Skeletal muscle cell (primary cell): Measurements from ENCODE around the gene IFT25.

ENCODE experiments used
- DNase-seq: peaks from one replicate; pipeline ENCODE4 v3.0.0-alpha.2; 2010; ENCODE audit warnings: low read depth
- H3K4me3 ChIP-seq: 2 replicates; pipeline ENCODE4 v1.5.1; 2011; ENCODE audit warnings: low read depth, mild to moderate bottlenecking, control low read depth, low read length, moderate library complexity

IFT25 gene

DNA sequence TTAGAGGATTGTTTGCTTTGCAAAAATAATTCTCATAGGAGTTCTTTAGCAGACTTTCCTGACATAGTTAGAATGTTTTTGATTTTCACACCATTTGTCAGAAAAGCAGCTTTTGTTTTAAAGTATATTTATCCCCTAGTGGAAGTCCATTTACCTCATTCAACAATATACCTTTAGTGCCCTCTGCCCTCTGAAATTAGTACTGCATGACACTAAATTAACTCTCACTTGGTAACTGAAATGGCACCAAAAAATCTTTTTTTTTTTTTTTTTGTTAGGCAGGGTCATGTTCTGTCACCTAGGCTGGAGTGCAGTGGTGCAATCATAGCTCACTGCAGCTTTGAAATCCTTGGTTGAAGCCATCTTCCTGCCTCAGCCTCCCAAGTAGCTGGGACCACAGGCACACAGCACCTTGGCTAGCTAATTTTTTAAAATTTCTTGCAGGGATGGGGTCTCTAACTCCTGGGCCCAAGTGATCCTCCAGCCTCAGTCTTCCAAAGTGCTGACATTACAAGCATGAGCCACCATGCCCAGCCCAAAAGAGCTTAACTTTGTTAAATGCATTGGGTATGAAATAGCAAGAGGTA, 14.3 kb upstream of the IFT25 start:
- no peak for DNase-seq
- no peak overlapping the region for H3K4me3 ChIP-seq

GRCh38 chr1:53957194-53957818, 11.8 kb upstream of the IFT25 start:
- no peak for DNase-seq
- no peak overlapping the region for H3K4me3 ChIP-seq

GRCh38 chr1:53956308-53957168, 11.0 kb upstream of the IFT25 start:
- no peak for DNase-seq
- H3K4me3 ChIP-seq = no peak overlapping the region

GRCh38 chr1:53954128-53954527, 8.6 kb upstream of the IFT25 start:
- H3K4me3 ChIP-seq = no peak overlapping the region
- DNase-seq = no peak

- DNase-seq = no peak
- H3K4me3 ChIP-seq = no peak overlapping the region
Measured at GRCh38 chr1:53951697-53952096, 6.2 kb upstream of the IFT25 start.

GRCh38 chr1:53949023-53949990, 3.8 kb upstream of the IFT25 start:
- no peak for DNase-seq
- no peak overlapping the region for H3K4me3 ChIP-seq

DNA sequence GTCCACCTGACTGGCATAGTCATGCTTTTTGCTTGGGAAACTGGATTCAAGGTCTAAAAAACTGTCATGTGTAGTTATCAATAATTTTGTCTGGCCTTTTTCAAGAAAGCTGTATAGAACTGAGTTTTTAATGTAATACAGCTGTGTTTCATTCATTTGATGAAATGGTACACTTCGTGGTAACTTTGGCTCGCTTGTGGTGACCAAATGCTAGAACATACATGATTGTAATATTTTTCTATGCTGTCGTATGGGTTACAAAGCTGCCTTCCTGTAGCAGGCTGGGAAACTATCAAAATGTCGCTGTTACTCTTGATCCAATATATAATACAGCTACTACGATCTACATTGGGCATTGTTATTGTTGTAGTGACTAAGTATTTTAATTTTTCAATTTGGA, 2.8 kb upstream of the IFT25 start:
- no peak overlapping the region for H3K4me3 ChIP-seq
- no peak for DNase-seq

DNA sequence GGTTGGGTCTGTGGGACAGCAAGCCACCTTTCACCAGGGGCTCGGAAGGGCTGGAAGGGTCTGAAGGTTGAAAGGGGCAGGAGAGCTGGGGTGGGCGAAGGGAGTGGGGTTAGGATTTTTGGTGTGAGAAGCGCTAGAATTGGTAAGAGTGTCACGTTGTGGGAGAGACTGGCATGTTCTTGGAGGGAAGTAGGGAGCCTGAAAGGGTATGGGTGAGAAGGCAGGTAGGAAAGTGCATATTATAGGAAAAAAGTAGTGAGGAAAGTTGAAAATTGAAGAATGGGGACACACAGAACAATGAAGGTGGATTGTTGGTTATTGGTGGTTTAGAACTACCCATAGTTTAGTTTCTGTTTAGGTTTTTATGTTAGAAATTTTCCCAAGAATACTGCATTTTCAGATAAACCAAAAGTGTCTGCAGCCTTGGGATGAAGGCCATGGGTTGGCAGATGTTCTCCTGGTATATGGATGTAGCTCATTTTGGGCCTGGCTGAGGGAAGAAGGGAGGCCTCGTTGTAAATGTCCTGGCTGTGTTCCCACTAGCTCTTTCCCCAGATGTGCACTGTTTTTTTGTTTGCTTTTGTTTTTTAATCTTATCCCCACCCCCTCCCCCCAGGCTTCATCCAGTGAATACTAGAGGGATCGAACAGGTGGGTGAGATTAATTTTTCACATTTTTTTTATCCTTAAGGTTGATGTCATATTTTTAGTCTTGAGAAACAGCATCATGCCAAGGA, 1.8 kb upstream of the IFT25 start:
- DNase-seq = no peak
- peak overlapping the region; percentile 70 for H3K4me3 ChIP-seq

DNA sequence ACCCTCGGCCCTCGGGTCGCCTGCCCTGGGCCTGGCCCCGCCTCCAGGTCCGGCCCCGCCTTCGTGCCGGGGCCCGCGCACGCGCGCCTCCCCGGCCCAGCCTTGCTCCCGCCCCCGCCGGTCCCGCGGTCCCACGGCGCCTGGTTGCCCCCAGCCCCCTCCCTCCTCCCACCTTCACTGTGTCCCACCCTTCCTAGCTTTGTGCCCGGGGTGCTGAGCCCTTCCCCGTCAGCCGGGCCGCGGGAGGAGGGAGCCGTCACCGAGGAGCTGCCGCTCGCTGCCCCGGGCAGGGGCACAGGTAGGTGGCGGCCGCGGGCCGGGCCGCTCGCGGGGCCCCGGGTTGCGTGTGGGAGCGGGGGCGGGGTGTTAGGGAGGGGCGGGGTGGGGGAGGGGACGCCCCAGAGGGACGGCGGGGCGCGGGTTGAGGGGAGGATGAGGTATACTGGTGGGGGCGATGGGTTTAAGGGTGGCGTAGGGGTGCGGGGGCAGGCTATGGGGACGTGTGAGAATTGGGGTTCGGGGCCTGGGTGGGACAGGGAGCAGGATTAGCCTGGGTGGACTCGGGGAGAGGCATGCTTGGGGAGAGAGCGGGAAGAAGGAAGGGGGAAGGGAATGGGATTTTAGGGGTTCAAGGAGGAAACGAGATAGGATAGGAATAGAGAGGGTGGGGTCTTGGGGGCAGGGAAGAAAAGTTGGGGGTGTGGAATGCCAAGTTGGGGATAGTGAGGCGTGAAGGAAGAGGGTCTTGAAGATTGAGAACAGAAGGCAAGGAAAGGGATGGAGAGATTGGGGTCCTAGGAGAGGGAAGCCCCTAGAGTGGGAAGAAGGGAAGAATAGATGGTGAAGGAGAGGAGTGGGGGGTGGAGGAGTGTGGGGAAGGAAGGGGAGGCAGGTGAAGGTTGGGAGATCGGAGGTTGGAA, 1.0 kb upstream of the IFT25 start, which contains the start of gene LRRC42:
Gene LRRC42, plus strand, starts transcription at position 99 of the 920 bp plus-strand sequence. CDS start 5,650 bp downstream, outside the sequence.
- peak within 1 kb of the TSS; percentile 82 for H3K4me3 ChIP-seq
- DNase-seq = no peak

- DNase-seq = no peak
- H3K4me3 ChIP-seq = peak overlapping the region; percentile 82
Measured at GRCh38 chr1:53945183-53945432, 391 bp downstream of the IFT25 start.

- H3K4me3 ChIP-seq = peak overlapping the region; percentile 82
- DNase-seq = no peak
Measured at GRCh38 chr1:53944469-53945182, 873 bp downstream of the IFT25 start.

- DNase-seq = no peak
- H3K4me3 ChIP-seq = no peak overlapping the region
Measured at GRCh38 chr1:53943490-53944043, 1.9 kb downstream of the IFT25 start.

GRCh38 chr1:53943090-53943489, 2.4 kb downstream of the IFT25 start:
- DNase-seq = no peak
- H3K4me3 ChIP-seq = no peak overlapping the region

- H3K4me3 ChIP-seq = no peak overlapping the region
- DNase-seq = no peak
Measured at GRCh38 chr1:53942127-53942957, 3.2 kb downstream of the IFT25 start.

DNA sequence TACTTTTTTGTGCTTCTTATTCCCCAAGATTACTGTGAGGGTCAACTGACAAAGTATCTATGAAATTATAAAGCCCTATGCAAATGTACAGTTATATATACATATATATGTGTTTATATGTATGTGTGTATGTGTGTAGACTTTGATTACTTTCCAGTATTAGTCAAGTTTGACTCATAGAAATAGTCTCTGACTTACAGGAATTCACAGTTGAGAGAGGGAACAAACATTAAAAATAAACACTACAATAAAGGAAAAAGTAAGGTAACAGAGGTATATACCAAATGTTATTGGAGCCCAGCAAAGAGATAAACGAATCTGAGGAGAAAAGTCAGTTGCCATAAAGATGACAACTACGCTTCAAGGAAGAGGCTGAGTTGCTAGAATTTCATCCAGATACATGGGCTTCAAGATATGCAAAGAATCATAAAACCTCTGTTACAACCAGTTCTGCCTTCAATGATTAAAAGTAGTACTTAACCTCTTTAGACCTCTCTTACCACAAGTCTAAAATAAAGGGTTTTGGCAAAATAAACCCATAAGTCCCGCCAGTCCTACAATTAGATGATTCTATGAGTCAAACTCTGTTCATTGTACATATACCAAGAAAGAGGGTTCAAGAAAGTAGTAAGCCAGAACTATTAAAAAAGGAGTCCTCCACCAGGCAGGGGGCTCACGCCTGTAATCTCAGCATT, 7.2 kb downstream of the IFT25 start:
- no peak for DNase-seq
- H3K4me3 ChIP-seq = no peak overlapping the region

GRCh38 chr1:53936430-53936829, 9.1 kb downstream of the IFT25 start:
- no peak overlapping the region for H3K4me3 ChIP-seq
- DNase-seq = no peak
